HepG2 (cell line): ENCODE measurements around the gene PELI2. TPM values are rescaled to one million over a fixed set of nuclear protein-coding genes. Genes with fewer than 3 reads are reported as not detected.

Source experiments
- ATAC-seq: fragments of 200-7000 bp; cut with Tn5 transposase; 3 replicates; pipeline ENCODE4 v1.9.1; 2020; ENCODE audit warnings: mild to moderate bottlenecking, moderate library complexity
- BruUV-seq: library from RNA; stranded (reverse); fragments of 400-500 nt; replicated peaks from 2 replicates; lab custom pipeline; 2021; lab: Mats Ljungman, UMichigan
- CTCF ChIA-PET: fragments of 300-600 bp; formaldehyde crosslinking; extraction: SDS; loops from one replicate; lab custom pipeline; 2021; ENCODE audit warnings: low total read pairs, inconsistent platforms, low intra/inter-chr PET ratio; lab: Yijun Ruan, JAX
- POLR2A ChIA-PET: fragments of 350-600 bp; sonication (Branson Sonifier 250); formaldehyde crosslinking; loops from one replicate; lab custom pipeline; 2020; ENCODE audit warnings: antibody characterized with exemption, inconsistent platforms; lab: Yijun Ruan, JAX
- DNase-seq: peaks from one replicate; pipeline ENCODE4 v3.0.0-alpha.2; 2015; ENCODE audit warnings: low spot score
- FAIRE-seq: peaks from 3 replicates; lab custom pipeline; 2011; peaks lifted over from hg19 to GRCh38; lab: Jason Lieb, UNC
- H2AFZ ChIP-seq: one replicate; pipeline ENCODE4 v1.6.1; 2011; ENCODE audit warnings: low read length, inconsistent platforms
- H3K27ac ChIP-seq: fragments of 300-600 bp; 3 replicates; pipeline ENCODE4 v1.8.0; 2011; ENCODE audit warnings: mixed run types, mild to moderate bottlenecking, mixed read lengths, low read length, inconsistent platforms; ENCODE audit not compliant: insufficient read depth; ENCODE audit errors: extremely low read length
- H3K27me3 ChIP-seq, 2 experiments: fragments of 200-600 bp in 1 of 2; 2 replicates in 1 of 2; 3 replicates in 1 of 2; pipeline versions ENCODE4 v1.6.0 to v1.8.0; 2011; ENCODE audit warnings: low read length in 2 of 2, mild to moderate bottlenecking in 2 of 2, moderate library complexity in 2 of 2, inconsistent platforms in 1 of 2; ENCODE audit not compliant: insufficient read depth in 2 of 2, control insufficient read depth in 1 of 2
- H3K36me3 ChIP-seq, 2 experiments: fragments of 200-600 bp in 1 of 2; replicated peaks in 1 of 2; 2 replicates in 1 of 2; 3 replicates in 1 of 2; pipeline versions ENCODE4 v1.5.1 to v1.8.0; 2011; ENCODE audit warnings: low read length in 2 of 2, inconsistent platforms in 1 of 2; ENCODE audit not compliant: insufficient read depth in 2 of 2, control insufficient read depth in 1 of 2
- H3K4me1 ChIP-seq: 2 replicates; pipeline ENCODE4 v1.5.1; 2012; ENCODE audit warnings: low read length, inconsistent platforms; ENCODE audit not compliant: insufficient read depth
- H3K4me2 ChIP-seq: 2 replicates; pipeline ENCODE4 v1.6.0; 2011; ENCODE audit warnings: low read depth, low read length, inconsistent platforms
- H3K4me3 ChIP-seq, 3 experiments: fragments of 200-600 bp in 1 of 3; sonication (generic), shearing (Covaris generic) in 1 of 3; replicated peaks in 1 of 3; 2 replicates each; pipeline ENCODE4 v1.5.1; 2011 to 2016; ENCODE audit warnings: low read length in 3 of 3, inconsistent platforms in 2 of 3, low read depth in 2 of 3, mild to moderate bottlenecking in 2 of 3, control low read depth in 1 of 3, mixed read lengths in 1 of 3; ENCODE audit not compliant: insufficient read depth in 1 of 3
- H3K79me2 ChIP-seq: one replicate; pipeline ENCODE4 v1.6.1; 2011; ENCODE audit warnings: low read length, inconsistent platforms; ENCODE audit not compliant: insufficient read depth
- H3K9ac ChIP-seq: 2 replicates; pipeline ENCODE4 v1.6.0; 2011; ENCODE audit warnings: mild to moderate bottlenecking, low read depth, low read length, inconsistent platforms; ENCODE audit not compliant: insufficient read depth
- H3K9me3 ChIP-seq: 2 replicates; pipeline ENCODE4 v1.5.1; 2012; ENCODE audit warnings: mild to moderate bottlenecking, low read length
- H4K20me1 ChIP-seq: 2 replicates; pipeline ENCODE4 v1.6.0; 2011; ENCODE audit warnings: inconsistent platforms, mild to moderate bottlenecking, low read length, moderate library complexity; ENCODE audit not compliant: insufficient read depth
- CBX5 ChIP-seq: sonication (generic); formaldehyde crosslinking; IDR thresholded peaks from 2 replicates; pipeline ENCODE4 v1.4.0; 2020; ENCODE audit warnings: missing genetic modification reagents, borderline replicate concordance
- GATAD2A ChIP-seq: IDR thresholded peaks from 2 replicates; pipeline ENCODE4 v1.6.1; 2016
- HCFC1 ChIP-seq: fragments of 150-350 bp; IDR thresholded peaks from 2 replicates; pipeline ENCODE4 v1.6.1; 2014; ENCODE audit warnings: low read depth, low read length
- HNRNPUL1 ChIP-seq: fragments of 200-400 bp; formaldehyde crosslinking; IDR thresholded peaks from 2 replicates; pipeline ENCODE4 v1.6.1; 2017; ENCODE audit warnings: low read depth, mild to moderate bottlenecking, low read length, moderate library complexity
- KDM4B ChIP-seq: sonication (generic); formaldehyde crosslinking; IDR thresholded peaks from 2 replicates; pipeline ENCODE4 v1.4.0; 2020; ENCODE audit warnings: missing genetic modification reagents
- NFE2 ChIP-seq: sonication (generic); formaldehyde crosslinking; IDR thresholded peaks from 2 replicates; pipeline ENCODE4 v1.4.0; 2020; ENCODE audit warnings: missing genetic modification reagents
- PAX8 ChIP-seq: sonication (generic); formaldehyde crosslinking; IDR thresholded peaks from 2 replicates; pipeline ENCODE4 v1.8.0; 2022; ENCODE audit warnings: mild to moderate bottlenecking, missing genetic modification reagents, borderline replicate concordance
- SIN3A ChIP-seq: IDR thresholded peaks from 2 replicates; pipeline ENCODE4 v1.6.1; 2011; ENCODE audit warnings: low read depth, mild to moderate bottlenecking, control low read depth, low read length, borderline replicate concordance
- SIX1 ChIP-seq: sonication (generic); formaldehyde crosslinking; IDR thresholded peaks from 2 replicates; pipeline ENCODE4 v1.4.0; 2020; ENCODE audit warnings: missing genetic modification reagents, borderline replicate concordance
- THYN1 ChIP-seq: sonication (generic); formaldehyde crosslinking; IDR thresholded peaks from 2 replicates; pipeline ENCODE4 v1.8.1; 2023; ENCODE audit warnings: low read depth, mild to moderate bottlenecking, moderate library complexity, missing genetic modification reagents, borderline replicate concordance
- ZNF484 ChIP-seq: sonication (generic); formaldehyde crosslinking; IDR thresholded peaks from 2 replicates; pipeline ENCODE4 v1.5.1; 2020; ENCODE audit warnings: mild to moderate bottlenecking, low read depth, missing genetic modification reagents, borderline replicate concordance
- ZNF552 ChIP-seq: sonication (generic); formaldehyde crosslinking; IDR thresholded peaks from 2 replicates; pipeline ENCODE4 v1.9.0; 2022; ENCODE audit warnings: missing genetic modification reagents, mild to moderate bottlenecking, borderline replicate concordance
- ZNF557 ChIP-seq: sonication (generic); formaldehyde crosslinking; IDR thresholded peaks from 2 replicates; pipeline ENCODE4 v1.4.0; 2020; ENCODE audit warnings: missing genetic modification reagents
- ZNF619 ChIP-seq: sonication (generic); formaldehyde crosslinking; IDR thresholded peaks from 2 replicates; pipeline ENCODE4 v1.4.0; 2020; ENCODE audit warnings: mild to moderate bottlenecking, missing genetic modification reagents
- ZNF660 ChIP-seq: sonication (generic); formaldehyde crosslinking; IDR thresholded peaks from 2 replicates; pipeline ENCODE4 v1.5.1; 2020; ENCODE audit warnings: mild to moderate bottlenecking, low read depth, missing genetic modification reagents, borderline replicate concordance
- ZNF772 ChIP-seq: sonication (generic); formaldehyde crosslinking; IDR thresholded peaks from 2 replicates; pipeline ENCODE4 v1.5.0; 2020; ENCODE audit warnings: mild to moderate bottlenecking, missing genetic modification reagents
- WGBS: methylation state at CpG from one replicate; pipeline ENCODE4 v1.1.6; 2017; ENCODE audit warnings: low lambda C conversion rate; 5-methylcytosine and 5-hydroxymethylcytosine counted together
- in situ Hi-C: cut with HindIII; loops from 2 replicates; pipeline ENCODE4 v1.10.0; 2017; ENCODE audit warnings: low pct_unique_long_range_greater_than_20kb; ENCODE audit not compliant: extremely low pct_ligation_motif_present
- intact Hi-C: fragments of 100-400 bp; cut with micrococcal nuclease; formaldehyde crosslinking; loops from one replicate; pipeline ENCODE4 v1.10.0; 2022; ENCODE audit not compliant: unreplicated experiment
- polyA plus RNA-seq, 8 experiments: library from polyadenylated mRNA; depleted of rRNA in 3 of 8; stranded (reverse) in 7 of 8; unstranded in 1 of 8; fragments of >200 nt; fragmentation: Illumina TruSeq in 4 of 8; extraction: Trizol in 4 of 8; gene quantifications; 2 replicates each; pipeline versions ENCODE4 v1.2.1 to v1.2.3, GENCODE V29; 2011 to 2016; ENCODE audit warnings: low read depth in 4 of 8, missing spikeins in 1 of 8, mixed read lengths in 1 of 8; ENCODE audit not compliant: insufficient read depth in 1 of 8
- total RNA-seq, 5 experiments: library from RNA; depleted of rRNA; stranded (reverse); fragments of >200 nt; fragmentation: Illumina TruSeq; extraction: Trizol; gene quantifications; 2 replicates each; pipeline ENCODE4 v1.2.3, GENCODE V29; 2016; ENCODE audit warnings: low read depth in 1 of 5
- TF ChIP-seq, protein P1 (sequence below): sonication (generic); formaldehyde crosslinking; IDR thresholded peaks from 2 replicates; pipeline ENCODE4 v1.9.0; 2021; ENCODE audit warnings: missing genetic modification reagents, mild to moderate bottlenecking, borderline replicate concordance
- TF ChIP-seq, protein P2 (sequence below): sonication (generic); formaldehyde crosslinking; IDR thresholded peaks from 2 replicates; pipeline ENCODE4 v1.4.0; 2020; ENCODE audit warnings: missing genetic modification reagents
- TF ChIP-seq, protein P3 (sequence below): sonication (generic); formaldehyde crosslinking; IDR thresholded peaks from 2 replicates; pipeline ENCODE4 v1.5.1; 2020; ENCODE audit warnings: missing genetic modification reagents, mild to moderate bottlenecking, borderline replicate concordance

PELI2 gene
- total and polyA plus RNA-seq, 2 of the 13 experiments (the other 11 are each of a cell fraction or from before 2014, with no cell fraction given) = 0.07 TPM; not detected in 1

DNA sequence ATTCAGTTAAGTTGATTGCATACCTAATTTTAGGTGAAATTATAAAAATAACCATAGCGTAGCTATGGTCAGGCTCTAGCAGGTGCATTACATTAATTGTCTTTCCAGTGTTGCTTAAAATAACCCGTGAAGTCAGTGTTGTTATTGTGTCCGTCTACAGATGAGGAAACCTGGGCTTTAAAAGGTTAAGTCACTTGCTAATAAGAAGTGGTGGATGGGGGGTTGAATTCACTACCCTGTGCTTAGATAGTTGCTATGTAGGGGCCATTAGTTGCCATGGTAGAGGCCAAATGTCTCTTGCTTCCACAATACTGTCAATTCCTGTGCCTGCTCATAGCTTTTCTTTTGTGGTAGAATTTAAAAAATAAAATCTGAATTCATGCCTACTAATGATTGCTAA is 174.8 kb downstream of the PELI2 start (continued):
- TF ChIP-seq, protein P1, sequence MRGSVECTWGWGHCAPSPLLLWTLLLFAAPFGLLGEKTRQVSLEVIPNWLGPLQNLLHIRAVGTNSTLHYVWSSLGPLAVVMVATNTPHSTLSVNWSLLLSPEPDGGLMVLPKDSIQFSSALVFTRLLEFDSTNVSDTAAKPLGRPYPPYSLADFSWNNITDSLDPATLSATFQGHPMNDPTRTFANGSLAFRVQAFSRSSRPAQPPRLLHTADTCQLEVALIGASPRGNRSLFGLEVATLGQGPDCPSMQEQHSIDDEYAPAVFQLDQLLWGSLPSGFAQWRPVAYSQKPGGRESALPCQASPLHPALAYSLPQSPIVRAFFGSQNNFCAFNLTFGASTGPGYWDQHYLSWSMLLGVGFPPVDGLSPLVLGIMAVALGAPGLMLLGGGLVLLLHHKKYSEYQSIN (CRISPR knock-in tag) = no peak
- TF ChIP-seq, all 625 proteins: peak for 0

DNA sequence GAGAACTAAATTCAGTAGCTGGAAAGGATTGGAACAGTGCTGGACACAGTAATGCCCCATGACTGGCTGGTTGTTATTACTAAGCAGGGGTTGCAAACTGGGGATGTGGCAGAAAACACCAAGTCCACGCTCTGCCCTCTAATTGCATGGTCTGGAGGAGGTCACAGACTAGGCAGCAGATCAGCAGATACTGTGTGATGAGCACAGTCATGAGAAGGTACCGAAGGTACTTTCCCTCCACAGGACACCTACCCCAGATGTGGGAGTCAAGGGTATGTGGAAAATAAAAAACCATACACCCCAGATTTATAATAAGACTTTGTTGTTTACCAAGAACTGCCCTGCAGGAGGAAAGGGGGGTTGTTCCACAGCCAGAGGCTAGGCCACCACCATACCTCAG is 175.3 kb downstream of the PELI2 start:
- FAIRE-seq (no peak), ATAC-seq (no peak), DNase-seq (no peak)
- no peaks in the 10 kb centered on the region for H4K20me1 ChIP-seq
- in situ Hi-C loops = no loop called here
- H3K9ac ChIP-seq = no peak overlapping the region
- no peak overlapping the region for H3K4me2 ChIP-seq
- intact Hi-C loops = no loop called here
- TF ChIP-seq, protein P2, sequence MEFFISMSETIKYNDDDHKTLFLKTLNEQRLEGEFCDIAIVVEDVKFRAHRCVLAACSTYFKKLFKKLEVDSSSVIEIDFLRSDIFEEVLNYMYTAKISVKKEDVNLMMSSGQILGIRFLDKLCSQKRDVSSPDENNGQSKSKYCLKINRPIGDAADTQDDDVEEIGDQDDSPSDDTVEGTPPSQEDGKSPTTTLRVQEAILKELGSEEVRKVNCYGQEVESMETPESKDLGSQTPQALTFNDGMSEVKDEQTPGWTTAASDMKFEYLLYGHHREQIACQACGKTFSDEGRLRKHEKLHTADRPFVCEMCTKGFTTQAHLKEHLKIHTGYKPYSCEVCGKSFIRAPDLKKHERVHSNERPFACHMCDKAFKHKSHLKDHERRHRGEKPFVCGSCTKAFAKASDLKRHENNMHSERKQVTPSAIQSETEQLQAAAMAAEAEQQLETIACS = no peak
- TF ChIP-seq PAX8 = no peak
- no peak for TF ChIP-seq CBX5
- no peak for TF ChIP-seq ZNF552
- no peak for TF ChIP-seq NFE2
- TF ChIP-seq, protein P3, sequence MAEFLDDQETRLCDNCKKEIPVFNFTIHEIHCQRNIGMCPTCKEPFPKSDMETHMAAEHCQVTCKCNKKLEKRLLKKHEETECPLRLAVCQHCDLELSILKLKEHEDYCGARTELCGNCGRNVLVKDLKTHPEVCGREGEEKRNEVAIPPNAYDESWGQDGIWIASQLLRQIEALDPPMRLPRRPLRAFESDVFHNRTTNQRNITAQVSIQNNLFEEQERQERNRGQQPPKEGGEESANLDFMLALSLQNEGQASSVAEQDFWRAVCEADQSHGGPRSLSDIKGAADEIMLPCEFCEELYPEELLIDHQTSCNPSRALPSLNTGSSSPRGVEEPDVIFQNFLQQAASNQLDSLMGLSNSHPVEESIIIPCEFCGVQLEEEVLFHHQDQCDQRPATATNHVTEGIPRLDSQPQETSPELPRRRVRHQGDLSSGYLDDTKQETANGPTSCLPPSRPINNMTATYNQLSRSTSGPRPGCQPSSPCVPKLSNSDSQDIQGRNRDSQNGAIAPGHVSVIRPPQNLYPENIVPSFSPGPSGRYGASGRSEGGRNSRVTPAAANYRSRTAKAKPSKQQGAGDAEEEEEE (CRISPR knock-in tag) = no peak
- no peak for TF ChIP-seq THYN1 (CRISPR knock-in tag)
- TF ChIP-seq SIN3A = no peak
- TF ChIP-seq ZNF484 (CRISPR knock-in tag) = no peak
- no peak for TF ChIP-seq ZNF557
- no peak for TF ChIP-seq ZNF619
- TF ChIP-seq HCFC1 = no peak
- no peak for TF ChIP-seq GATAD2A
- no peak for TF ChIP-seq SIX1 (CRISPR knock-in tag)
- no peak for TF ChIP-seq ZNF660 (CRISPR knock-in tag)
- TF ChIP-seq HNRNPUL1 = no peak
- TF ChIP-seq KDM4B (CRISPR knock-in tag) = no peak
- no peak for TF ChIP-seq ZNF772 (CRISPR knock-in tag)
- 0% methylated on average over 2 of the region's 2 CpGs for WGBS
- CTCF ChIA-PET = no interaction called here
- no peak overlapping the region for H3K4me3 ChIP-seq
- BruUV-seq = no TSS peak
- H3K27ac ChIP-seq = no peak overlapping the region
- no peaks in the 10 kb centered on the region for H3K4me1 ChIP-seq
- H3K36me3 ChIP-seq = no peaks in the 10 kb centered on the region
- no peaks in the 10 kb centered on the region for H3K79me2 ChIP-seq
- H2AFZ ChIP-seq = no peak overlapping the region
- POLR2A ChIA-PET = no interaction called here
- H3K9me3 ChIP-seq = no peaks in the 10 kb centered on the region
- H3K27me3 ChIP-seq = peaks cover 0 to 9% of the 10 kb centered on the region in 2 experiments; a peak in 1 of 5 replicates
